Duodenal mucosa (tissue), 2 donors: ENCODE results near the gene NUP214.
"Not testable (repeated sequence)": the region's sequence is repeated elsewhere in the genome, so short reads cannot be mapped to it uniquely, and the experiment has no call there.

Source experiments
- H3K27ac ChIP-seq: one replicate; pipeline ENCODE4 v1.7.0; 2013; ENCODE audit warnings: low read depth, low read length
- H3K27me3 ChIP-seq, 2 donors: one replicate each; pipeline ENCODE4 v1.7.0; 2013; ENCODE audit warnings: low read length in 2 of 2, control low read depth in 1 of 2; ENCODE audit not compliant: insufficient read depth in 2 of 2, control insufficient read depth in 1 of 2
- H3K36me3 ChIP-seq, 2 donors: one replicate each; pipeline ENCODE4 v1.7.0; 2013; ENCODE audit warnings: low read length in 2 of 2, control low read depth in 1 of 2; ENCODE audit not compliant: insufficient read depth in 2 of 2, control insufficient read depth in 1 of 2
- H3K4me1 ChIP-seq, 2 donors: one replicate each; pipeline ENCODE4 v1.7.0; 2013; ENCODE audit warnings: low read length in 2 of 2, control low read depth in 1 of 2; ENCODE audit not compliant: insufficient read depth in 2 of 2, control insufficient read depth in 1 of 2
- H3K4me3 ChIP-seq, 2 donors: one replicate each; pipeline ENCODE4 v1.7.0; 2013; ENCODE audit warnings: low read length in 2 of 2, low read depth in 1 of 2
- H3K9ac ChIP-seq, 2 donors: one replicate each; pipeline ENCODE4 v1.7.0; 2013; ENCODE audit warnings: low read length in 2 of 2, low read depth in 1 of 2
- H3K9me3 ChIP-seq, 2 donors: one replicate each; pipeline ENCODE4 v1.7.0; 2013; ENCODE audit warnings: low read length in 2 of 2, control low read depth in 1 of 2; ENCODE audit not compliant: control insufficient read depth in 1 of 2

NUP214 gene

GRCh38 chr9:131104016-131104740 lies 21.2 kb upstream of the NUP214 start:
- Histone ChIP-seq H3K9ac (no peak overlapping the region), H3K9me3 (no peaks in the 10 kb centered on the region), H3K27me3 (no peaks in the 10 kb centered on the region), H3K4me1 (no peaks in the 10 kb centered on the region), H3K4me3 (no peak overlapping the region), H3K36me3 (no peaks in the 10 kb centered on the region), H3K27ac (no peak overlapping the region)

- H3K9me3 ChIP-seq, result no peaks in the 10 kb centered on the region
- H3K4me1 ChIP-seq, result no peaks in the 10 kb centered on the region
- no peaks in the 10 kb centered on the region for H3K27me3 ChIP-seq
- no peak overlapping the region for H3K27ac ChIP-seq
- H3K9ac ChIP-seq, result no peak overlapping the region
- no peak overlapping the region for H3K4me3 ChIP-seq
- no peaks in the 10 kb centered on the region for H3K36me3 ChIP-seq
Measured at GRCh38 chr9:131105952-131106351, 19.4 kb upstream of the NUP214 start.

GRCh38 chr9:131107760-131108159 lies 17.6 kb upstream of the NUP214 start:
- no peaks in the 10 kb centered on the region for H3K4me1 ChIP-seq
- H3K9me3 ChIP-seq, result no peaks in the 10 kb centered on the region
- no peak overlapping the region for H3K27ac ChIP-seq
- H3K36me3 ChIP-seq, result no peaks in the 10 kb centered on the region
- no peaks in the 10 kb centered on the region for H3K27me3 ChIP-seq
- H3K9ac ChIP-seq, result no peak overlapping the region
- H3K4me3 ChIP-seq, result no peak overlapping the region

GRCh38 chr9:131111186-131111853 lies 14.1 kb upstream of the NUP214 start:
- H3K9me3 ChIP-seq, result no peaks in the 10 kb centered on the region
- no peak overlapping the region for H3K9ac ChIP-seq
- H3K27ac ChIP-seq, result peak overlapping the region; percentile 10
- no peaks in the 10 kb centered on the region for H3K36me3 ChIP-seq
- H3K4me1 ChIP-seq, result no peaks in the 10 kb centered on the region
- no peak overlapping the region for H3K4me3 ChIP-seq
- H3K27me3 ChIP-seq, result no peaks in the 10 kb centered on the region

GRCh38 chr9:131111854-131112311 lies 13.5 kb upstream of the NUP214 start:
- Histone ChIP-seq H3K27ac (peak overlapping the region; percentile 25), H3K9me3 (no peaks in the 10 kb centered on the region), H3K4me3 (no peak overlapping the region), H3K36me3 (no peaks in the 10 kb centered on the region), H3K4me1 (no peaks in the 10 kb centered on the region), H3K27me3 (no peaks in the 10 kb centered on the region), H3K9ac (no peak overlapping the region)

GRCh38 chr9:131112374-131113154 lies 12.8 kb upstream of the NUP214 start:
- Histone ChIP-seq H3K27ac (peak overlapping the region; percentile 25), H3K27me3 (no peaks in the 10 kb centered on the region), H3K4me1 (no peaks in the 10 kb centered on the region), H3K36me3 (no peaks in the 10 kb centered on the region), H3K9me3 (no peaks in the 10 kb centered on the region), H3K4me3 (no peak overlapping the region), H3K9ac (no peak overlapping the region)

- no peaks in the 10 kb centered on the region for H3K27me3 ChIP-seq
- no peak overlapping the region for H3K9ac ChIP-seq
- H3K4me1 ChIP-seq, result no peaks in the 10 kb centered on the region
- H3K9me3 ChIP-seq, result no peaks in the 10 kb centered on the region
- no peak overlapping the region for H3K27ac ChIP-seq
- H3K4me3 ChIP-seq, result no peak overlapping the region
- no peaks in the 10 kb centered on the region for H3K36me3 ChIP-seq
Measured at GRCh38 chr9:131113655-131114054, 11.7 kb upstream of the NUP214 start.

GRCh38 chr9:131114084-131114535 lies 11.3 kb upstream of the NUP214 start:
- Histone ChIP-seq H3K9ac (no peak overlapping the region), H3K27ac (no peak overlapping the region), H3K4me1 (no peaks in the 10 kb centered on the region), H3K27me3 (no peaks in the 10 kb centered on the region), H3K9me3 (no peaks in the 10 kb centered on the region), H3K36me3 (no peaks in the 10 kb centered on the region), H3K4me3 (no peak overlapping the region)

GRCh38 chr9:131115360-131115742 lies 10.0 kb upstream of the NUP214 start:
- H3K27me3 ChIP-seq, H3K4me1 ChIP-seq, H3K4me3 ChIP-seq, H3K9me3 ChIP-seq, H3K9ac ChIP-seq, H3K27ac ChIP-seq, H3K36me3 ChIP-seq: not testable (repeated sequence)
